Ureter (tissue), 1 donor: ENCODE data around the gene ELK3. TPM values are rescaled to one million over a fixed set of nuclear protein-coding genes. Genes with fewer than 3 reads are reported as not detected.
"Not testable (repeated sequence)": the region's sequence is repeated elsewhere in the genome, so short reads cannot be mapped to it uniquely, and the experiment has no call there.

ENCODE experiments used
- DNase-seq: peaks from one replicate; pipeline ENCODE4 v3.0.0-alpha.2; 2020; ENCODE audit warnings: low spot score
- total RNA-seq: library from RNA; stranded (reverse); gene quantifications from one replicate; pipeline ENCODE4 v1.2.4, GENCODE V29; 2023
- donor health status: DM: yes; HTN: yes; CAD: no.

Gene ELK3
- total RNA-seq, 1 donor from 2014 or later = 41.7 TPM

- no peak for DNase-seq
Measured at GRCh38 chr12:96303653-96304052, 109.5 kb downstream of the ELK3 start.

GRCh38 chr12:96305665-96306064 is 111.5 kb downstream of the ELK3 start:
- DNase-seq = no peak

GRCh38 chr12:96308881-96309280 is 114.7 kb downstream of the ELK3 start:
- no peak for DNase-seq

GRCh38 chr12:96310067-96310466 is 115.9 kb downstream of the ELK3 start:
- DNase-seq = no peak

- no peak for DNase-seq
Measured at GRCh38 chr12:96311191-96311590, 117.0 kb downstream of the ELK3 start.

GRCh38 chr12:96313606-96314005 is 119.4 kb downstream of the ELK3 start:
- no peak for DNase-seq

- no peak for DNase-seq
Measured at GRCh38 chr12:96314723-96315122, 120.5 kb downstream of the ELK3 start.

- not testable (repeated sequence) for DNase-seq
Measured at GRCh38 chr12:96315741-96316481, 121.7 kb downstream of the ELK3 start.

- not testable (repeated sequence) for DNase-seq
Measured at GRCh38 chr12:96317801-96318200, 123.6 kb downstream of the ELK3 start.

Other genes with a start within 250 kb of the ELK3 start
- gene HAL, start 198.0 kb upstream of the ELK3 start, total RNA-seq = 1.8 TPM
- gene LTA4H, start 158.8 kb upstream of the ELK3 start, total RNA-seq = 64.0 TPM
- 40.9 TPM for gene CDK17, start 206.1 kb downstream of the ELK3 start, total RNA-seq